Stimulated activated CD4-positive, alpha-beta T cell treated with anti-CD3 and anti-CD28 coated beads, Interleukin-1b, Interleukin-23, amount 100 ng/mL, for 48 hours (primary cell): Measurements from ENCODE around the gene YIPF5.

Source experiments
- DNase-seq: peaks from one replicate; pipeline ENCODE4 v3.0.0-alpha.2; 2020

YIPF5 gene

GRCh38 chr5:144121577-144121976 is 48.9 kb downstream of the YIPF5 start:
- no peak for DNase-seq

- DNase-seq = no peak
Observed at GRCh38 chr5:144120661-144121180, 49.7 kb downstream of the YIPF5 start.

GRCh38 chr5:144117412-144117811 is 53.0 kb downstream of the YIPF5 start:
- DNase-seq = no peak

- DNase-seq = no peak
Observed at GRCh38 chr5:144114571-144114970, 55.9 kb downstream of the YIPF5 start.
